ENCODE results near the gene ARHGAP42. TPM values are rescaled to one million over a fixed set of nuclear protein-coding genes. Genes with fewer than 3 reads are reported as not detected.
A peak's percentile ranks its signal among the peaks of the same experiment; 100 is the strongest.

ARHGAP42 gene
- total and polyA plus RNA-seq, 2 experiments from 2014 or later, result 64.8 to 135 TPM

- H3K36me3 ChIP-seq, result no peaks in the 10 kb centered on the region
- H3K27me3 ChIP-seq, result no peaks in the 10 kb centered on the region
- H3K9me3 ChIP-seq (ENCODE audit: low read depth), result no peaks in the 10 kb centered on the region
- no peak overlapping the region for H3K27ac ChIP-seq
- DNase-seq (ENCODE audit: low read depth in 1 of 2, low spot score in 1 of 2), result no peak
- no peak overlapping the region for H3K4me3 ChIP-seq
- TF ChIP-seq, protein P1, sequence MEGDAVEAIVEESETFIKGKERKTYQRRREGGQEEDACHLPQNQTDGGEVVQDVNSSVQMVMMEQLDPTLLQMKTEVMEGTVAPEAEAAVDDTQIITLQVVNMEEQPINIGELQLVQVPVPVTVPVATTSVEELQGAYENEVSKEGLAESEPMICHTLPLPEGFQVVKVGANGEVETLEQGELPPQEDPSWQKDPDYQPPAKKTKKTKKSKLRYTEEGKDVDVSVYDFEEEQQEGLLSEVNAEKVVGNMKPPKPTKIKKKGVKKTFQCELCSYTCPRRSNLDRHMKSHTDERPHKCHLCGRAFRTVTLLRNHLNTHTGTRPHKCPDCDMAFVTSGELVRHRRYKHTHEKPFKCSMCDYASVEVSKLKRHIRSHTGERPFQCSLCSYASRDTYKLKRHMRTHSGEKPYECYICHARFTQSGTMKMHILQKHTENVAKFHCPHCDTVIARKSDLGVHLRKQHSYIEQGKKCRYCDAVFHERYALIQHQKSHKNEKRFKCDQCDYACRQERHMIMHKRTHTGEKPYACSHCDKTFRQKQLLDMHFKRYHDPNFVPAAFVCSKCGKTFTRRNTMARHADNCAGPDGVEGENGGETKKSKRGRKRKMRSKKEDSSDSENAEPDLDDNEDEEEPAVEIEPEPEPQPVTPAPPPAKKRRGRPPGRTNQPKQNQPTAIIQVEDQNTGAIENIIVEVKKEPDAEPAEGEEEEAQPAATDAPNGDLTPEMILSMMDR (IDR thresholded peaks at IDR 0.05; ENCODE audit: low read depth, low read length), result no peak
- peaks cover 4% of the 10 kb centered on the region for H3K4me1 ChIP-seq (ENCODE audit: low read depth)
Observed at GRCh38 chr11:100882957-100883356, 195.9 kb downstream of the ARHGAP42 start.

GRCh38 chr11:100883830-100884229 lies 196.7 kb downstream of the ARHGAP42 start:
- H3K36me3 ChIP-seq, result no peaks in the 10 kb centered on the region
- no peaks in the 10 kb centered on the region for H3K9me3 ChIP-seq (ENCODE audit: low read depth)
- DNase-seq (ENCODE audit: low read depth in 1 of 2, low spot score in 1 of 2), result no peak
- no peak overlapping the region for H3K27ac ChIP-seq
- no peak overlapping the region for H3K4me3 ChIP-seq
- peaks cover 4% of the 10 kb centered on the region for H3K4me1 ChIP-seq (ENCODE audit: low read depth)
- no peaks in the 10 kb centered on the region for H3K27me3 ChIP-seq
- TF ChIP-seq, protein P1 (IDR thresholded peaks at IDR 0.05; ENCODE audit: low read depth, low read length), result no peak

DNA sequence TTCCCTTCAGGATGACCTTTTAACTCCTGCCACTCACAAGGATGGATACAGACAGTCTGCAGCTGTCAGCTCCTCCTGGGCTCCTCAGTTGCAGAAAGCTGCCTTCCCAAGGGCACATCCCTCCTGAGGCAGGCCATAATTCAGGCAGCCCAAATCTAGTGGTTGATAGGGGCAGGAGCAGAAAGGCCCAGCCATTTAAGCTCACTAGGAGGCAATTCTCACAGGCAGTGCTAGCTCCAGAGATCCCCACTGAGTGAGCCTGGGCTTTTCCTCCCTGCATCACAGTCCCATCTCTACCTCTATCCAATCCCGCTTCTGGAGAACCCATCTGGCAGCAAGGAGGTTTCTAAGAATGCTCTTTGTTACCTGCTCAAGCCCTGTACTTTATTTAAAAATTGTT lies 200.6 kb downstream of the ARHGAP42 start:
- TF ChIP-seq, protein P1 (IDR thresholded peaks at IDR 0.05; ENCODE audit: low read depth, low read length), result no peak
- Histone ChIP-seq H3K4me3 (no peak overlapping the region), H3K27ac (peak overlapping the region; percentile 48), H3K27me3 (no peaks in the 10 kb centered on the region), H3K36me3 (no peaks in the 10 kb centered on the region), H3K9me3 (ENCODE audit: low read depth) (no peaks in the 10 kb centered on the region), H3K4me1 (ENCODE audit: low read depth) (peaks cover 9% of the 10 kb centered on the region)
- DNase-seq (ENCODE audit: low read depth in 1 of 2, low spot score in 1 of 2), result no peak

DNA sequence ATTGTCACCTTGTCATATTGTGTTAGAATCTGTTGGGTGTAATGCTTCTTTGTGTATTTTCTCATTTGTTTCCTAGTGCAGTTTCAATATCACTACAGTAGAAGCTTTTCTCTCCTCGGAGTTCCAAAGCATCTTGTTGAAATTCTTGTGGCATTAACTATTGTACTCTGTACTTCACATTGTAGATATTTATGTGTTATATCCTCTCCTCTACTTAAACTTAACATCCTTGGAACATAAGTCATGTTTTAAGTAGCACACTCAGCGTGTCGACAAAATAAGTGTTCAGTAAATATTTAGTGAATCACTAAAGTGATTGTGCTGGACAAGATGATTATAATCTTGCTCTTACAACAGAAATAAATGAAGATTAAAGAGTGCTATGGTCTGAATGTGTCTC lies 201.7 kb downstream of the ARHGAP42 start:
- no peak overlapping the region for H3K27ac ChIP-seq

DNA sequence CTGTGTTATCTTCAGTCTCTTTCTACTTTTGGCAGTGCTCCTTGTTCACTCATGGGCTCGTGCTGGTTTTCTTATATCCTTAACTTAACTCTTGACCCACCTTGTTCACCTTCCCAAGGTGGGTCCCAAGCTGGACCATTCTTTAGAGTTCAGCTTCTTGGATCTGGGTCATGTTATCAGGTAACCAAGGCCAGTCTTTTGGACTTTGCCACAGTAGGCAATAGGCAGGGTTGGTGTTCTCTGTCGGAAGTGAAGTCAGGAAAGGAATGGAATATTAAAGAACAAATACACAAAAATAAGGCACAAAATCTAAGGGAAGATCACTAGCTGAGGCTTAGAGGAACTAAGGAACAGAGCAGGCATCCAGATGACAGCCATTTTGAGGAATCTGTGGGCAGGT lies 202.7 kb downstream of the ARHGAP42 start:
- DNase-seq (ENCODE audit: low read depth in 1 of 2, low spot score in 1 of 2), result no peak
- TF ChIP-seq, protein P1 (IDR thresholded peaks at IDR 0.05; ENCODE audit: low read depth, low read length), result no peak
- no peaks in the 10 kb centered on the region for H3K9me3 ChIP-seq (ENCODE audit: low read depth)
- H3K4me1 ChIP-seq (ENCODE audit: low read depth), result peaks cover 9% of the 10 kb centered on the region
- no peak overlapping the region for H3K4me3 ChIP-seq
- H3K27ac ChIP-seq, result no peak overlapping the region
- H3K27me3 ChIP-seq, result no peaks in the 10 kb centered on the region
- H3K36me3 ChIP-seq, result no peaks in the 10 kb centered on the region

More for the DNA sequence above, 201.7 kb downstream of the ARHGAP42 start:
- no peaks in the 10 kb centered on the region for H3K27me3 ChIP-seq
- peaks cover 9% of the 10 kb centered on the region for H3K4me1 ChIP-seq (ENCODE audit: low read depth)
- DNase-seq (ENCODE audit: low read depth in 1 of 2, low spot score in 1 of 2), result no peak
- no peak overlapping the region for H3K4me3 ChIP-seq
- no peaks in the 10 kb centered on the region for H3K36me3 ChIP-seq
- H3K9me3 ChIP-seq (ENCODE audit: low read depth), result no peaks in the 10 kb centered on the region
- TF ChIP-seq, protein P1 (IDR thresholded peaks at IDR 0.05; ENCODE audit: low read depth, low read length), result no peak

- H3K4me1 ChIP-seq (ENCODE audit: low read depth), result peaks cover 9% of the 10 kb centered on the region
Observed at GRCh38 chr11:100890789-100891188, 203.7 kb downstream of the ARHGAP42 start.

More at GRCh38 chr11:100890789-100891188, 203.7 kb downstream of the ARHGAP42 start:
- no peaks in the 10 kb centered on the region for H3K9me3 ChIP-seq (ENCODE audit: low read depth)
- no peak overlapping the region for H3K4me3 ChIP-seq
- H3K27me3 ChIP-seq, result no peaks in the 10 kb centered on the region
- H3K27ac ChIP-seq, result no peak overlapping the region
- TF ChIP-seq, protein P1 (IDR thresholded peaks at IDR 0.05; ENCODE audit: low read depth, low read length), result no peak
- DNase-seq (ENCODE audit: low read depth in 1 of 2, low spot score in 1 of 2), result peak in 1 of 2 donors; percentile 91
- H3K36me3 ChIP-seq, result no peaks in the 10 kb centered on the region
